Esophagus muscularis mucosa (tissue), 3 donors: Measurements from ENCODE around the gene SLX4IP.

Experiments used
- CTCF ChIP-seq, 3 experiments: fragments of 200-600 bp in 2 of 3; fragments of 450-650 bp in 1 of 3; sonication (generic) in 2 of 3; IDR thresholded peaks; one replicate each; pipeline ENCODE4 v1.5.1; 2017 to 2019; ENCODE audit warnings: antibody characterized with exemption in 3 of 3, mild to moderate bottlenecking in 2 of 3, moderate library complexity in 1 of 3
- POLR2A ChIP-seq: fragments of 450-650 bp; IDR thresholded peaks from one replicate; pipeline ENCODE4 v1.6.1; 2017; ENCODE audit warnings: antibody characterized with exemption, moderate library complexity, mild to moderate bottlenecking, low read depth

GRCh38 chr20:10411673-10412072 is 23.4 kb upstream of the SLX4IP start:
- TF ChIP-seq POLR2A = no peak
- TF ChIP-seq CTCF (IDR thresholded peaks at IDR 0.05) = no peak
